NCI-H345 (cell line): Measurements from ENCODE around the gene MDP1.
"Not testable (repeated sequence)": the region's sequence is repeated elsewhere in the genome, so short reads cannot be mapped to it uniquely, and the experiment has no call there.

ENCODE experiments used
- DNase-seq: peaks from one replicate; lab custom pipeline; 2025; lab: John Stamatoyannopoulos, UW

The MDP1 gene

DNA sequence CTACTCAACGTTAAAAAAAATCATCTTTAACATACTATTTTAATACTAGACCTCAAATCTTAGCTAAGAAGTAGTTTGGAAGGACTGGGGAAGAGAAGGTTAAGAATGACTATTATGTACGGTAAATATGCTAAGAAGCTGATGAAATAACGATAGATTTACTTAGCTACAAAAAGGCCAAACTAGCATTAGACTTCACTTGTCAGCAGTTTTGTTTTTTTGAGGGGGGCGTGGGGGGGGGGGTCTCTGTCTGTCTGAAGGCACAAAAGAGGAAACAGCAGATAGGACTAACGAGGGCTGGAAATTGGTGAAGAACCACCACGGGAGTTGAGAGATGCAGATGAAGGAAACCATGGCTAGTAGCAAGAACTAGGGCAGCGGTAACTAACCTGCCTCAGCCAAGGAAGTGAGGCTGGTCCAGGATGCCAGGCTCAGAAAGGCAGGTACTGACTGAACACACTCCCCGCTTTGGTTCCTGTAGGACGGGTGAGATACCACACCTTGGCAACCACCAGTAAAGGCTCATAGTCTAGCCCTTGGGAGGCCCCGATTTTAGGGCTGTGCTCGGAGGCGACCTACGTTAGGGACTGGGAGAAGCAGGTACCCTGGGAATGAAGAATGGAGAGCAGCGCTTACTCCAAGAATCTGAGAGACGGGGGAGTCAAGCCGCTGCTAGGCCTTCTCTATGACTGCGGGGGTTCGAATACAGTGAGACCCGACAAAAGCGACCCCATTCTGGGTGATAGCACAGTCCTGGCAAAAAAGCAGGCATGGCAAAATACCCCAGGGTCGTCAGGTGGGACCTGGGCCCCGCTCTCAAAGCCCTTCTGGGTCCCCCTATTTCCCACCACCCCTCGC, 15.6 kb upstream of the MDP1 start:
- DNase-seq = peak; percentile 44

DNA sequence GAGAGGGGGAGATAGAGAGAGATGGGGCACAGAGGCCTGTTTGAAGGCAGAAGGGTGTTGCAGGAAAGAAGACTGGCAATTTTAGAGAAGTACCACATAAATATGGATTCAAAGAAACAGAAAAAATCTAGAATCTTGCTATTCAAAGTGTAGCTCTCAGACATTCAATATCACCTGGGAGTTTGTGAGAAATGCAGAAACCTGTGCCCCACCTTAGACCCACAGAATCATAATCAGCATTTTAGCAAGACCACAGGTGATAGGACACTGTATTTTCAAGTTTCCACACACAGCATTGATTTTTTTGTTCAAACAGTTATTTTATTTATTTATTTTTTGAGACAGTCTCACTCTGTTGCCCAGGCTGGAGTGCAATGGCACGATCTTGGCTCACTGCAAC, 13.0 kb upstream of the MDP1 start:
- DNase-seq = no peak

DNA sequence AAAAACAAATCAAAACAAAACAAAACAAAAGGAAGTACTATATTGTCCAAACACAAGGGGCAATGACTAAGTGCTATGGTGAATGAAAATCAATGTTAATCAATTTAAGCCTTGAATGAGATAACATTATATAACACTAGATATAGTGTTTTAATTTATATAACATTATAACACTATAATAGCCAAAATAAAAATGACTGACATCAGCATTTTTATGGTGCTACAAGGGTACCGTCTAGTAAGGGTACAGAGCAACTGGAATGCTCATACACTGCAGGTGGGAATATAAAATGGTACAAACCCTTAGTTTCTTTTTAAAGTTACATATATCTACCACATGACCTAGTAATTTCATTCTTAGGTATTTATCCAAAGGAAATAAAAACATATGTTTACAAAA, 10.6 kb upstream of the MDP1 start:
- DNase-seq = no peak

DNA sequence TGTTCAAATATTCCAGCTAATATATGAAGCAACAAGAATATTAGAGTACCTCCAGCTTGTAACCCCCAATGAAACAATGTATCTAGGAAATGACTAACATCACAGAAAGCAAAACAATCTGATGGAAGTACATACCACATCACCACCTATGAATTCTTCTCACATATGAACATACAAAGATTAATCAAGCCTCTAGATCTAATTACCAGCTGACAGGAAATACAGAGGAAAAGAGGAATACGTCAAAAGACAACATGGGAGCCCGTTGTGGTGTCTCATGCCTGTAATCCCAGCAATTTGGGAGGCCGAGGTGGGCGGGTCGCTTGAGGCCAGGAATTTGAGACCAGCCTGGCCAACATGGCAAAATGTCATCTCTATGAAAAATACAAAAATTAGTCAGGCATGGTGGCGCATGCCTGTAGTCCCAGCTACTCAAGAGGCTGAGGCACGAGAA, 8.8 kb upstream of the MDP1 start:
- no peak for DNase-seq

DNA sequence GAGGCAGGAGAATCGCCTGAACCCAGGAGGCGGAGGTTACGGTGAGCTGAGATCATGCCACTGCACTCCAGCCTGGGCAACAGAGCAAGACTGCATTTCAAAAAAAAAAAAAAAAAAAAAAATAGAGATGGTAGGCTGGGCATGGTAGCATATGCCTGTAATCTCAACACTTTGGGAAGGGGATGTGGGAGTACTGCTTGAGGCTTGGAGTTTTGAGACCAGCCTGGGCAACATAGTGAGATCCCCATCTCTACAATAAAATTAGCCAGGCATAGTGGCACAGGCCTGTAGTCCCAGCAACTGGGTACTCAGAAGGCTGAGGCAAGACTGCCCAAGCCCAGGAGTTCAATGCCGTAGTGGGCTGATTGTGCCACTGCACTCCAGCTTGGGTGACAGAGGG, 7.1 kb upstream of the MDP1 start:
- not testable (repeated sequence) for DNase-seq

DNA sequence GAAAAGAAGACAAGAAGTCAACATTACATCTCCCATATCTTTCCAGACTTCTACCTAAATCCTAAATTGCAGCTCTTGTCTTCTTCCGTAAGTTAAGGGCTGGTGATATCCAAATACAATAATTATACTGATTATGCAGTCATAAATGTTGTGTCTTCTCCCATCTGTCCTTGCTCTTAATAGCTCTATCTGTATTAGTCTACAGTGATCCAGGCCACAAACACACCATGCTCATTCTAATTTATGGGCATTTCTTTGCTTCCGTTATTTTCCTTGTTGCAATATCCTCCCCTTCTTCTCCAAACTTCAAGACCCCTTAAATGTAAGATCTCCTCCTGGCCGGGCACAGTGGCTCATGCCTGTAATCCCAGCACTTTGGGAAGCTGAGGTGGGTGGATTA, 3.7 kb upstream of the MDP1 start:
- DNase-seq = no peak

DNA sequence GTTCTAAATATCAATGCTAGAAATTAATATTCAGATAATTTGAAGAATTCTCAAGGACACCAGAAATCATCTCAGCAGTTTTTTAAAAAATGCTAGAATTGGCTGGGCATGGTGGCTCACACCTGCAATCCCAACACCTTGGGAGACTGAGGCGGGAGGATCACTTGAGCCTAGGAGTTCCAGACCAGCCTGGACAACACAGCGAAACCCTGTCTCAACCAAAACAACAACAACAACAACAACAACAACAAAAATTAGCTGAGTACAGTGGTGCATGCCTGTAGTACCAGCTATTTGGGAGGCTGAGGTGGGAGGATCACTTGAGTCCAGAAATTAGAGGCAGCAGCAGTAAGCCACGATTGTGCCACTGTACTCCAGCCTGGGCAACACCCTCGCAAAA, 3.2 kb upstream of the MDP1 start:
- no peak for DNase-seq

DNA sequence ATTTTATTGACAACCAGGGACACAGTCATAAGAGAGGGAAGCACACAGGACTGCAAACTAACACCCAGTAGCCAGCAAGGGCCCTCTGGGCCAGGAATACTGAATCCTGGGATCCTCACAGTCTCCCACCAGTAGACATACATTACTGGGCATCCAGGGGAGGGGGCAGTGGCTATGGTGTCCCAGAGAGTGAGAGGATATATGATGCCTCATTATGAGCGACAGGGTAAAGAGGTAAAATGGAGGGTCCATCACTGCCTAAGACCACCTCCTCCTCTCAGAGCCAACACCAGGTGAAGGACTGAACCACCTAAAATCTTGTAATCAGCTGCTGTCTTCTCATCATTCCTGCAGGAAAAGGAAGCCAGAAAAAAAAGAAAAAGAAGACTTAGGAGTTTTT, 1.0 kb upstream of the MDP1 start:
- DNase-seq = not testable (repeated sequence)

DNA sequence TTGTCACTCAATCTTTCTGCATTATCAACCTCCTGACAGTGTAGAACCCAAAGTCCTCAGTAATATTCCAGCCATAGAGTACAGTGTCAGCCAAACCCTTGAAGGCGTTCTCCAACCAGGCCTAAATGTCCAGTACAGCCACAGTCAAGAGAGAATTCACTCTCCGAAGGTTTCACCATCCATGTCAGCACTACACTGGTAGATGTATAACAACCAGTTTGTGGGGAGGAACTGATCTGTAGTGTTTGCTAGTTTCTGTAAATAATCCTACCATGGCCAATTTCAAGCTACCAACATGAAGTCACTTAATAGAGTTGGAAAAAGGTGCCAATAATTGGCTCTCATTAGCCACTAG, 456 bp upstream of the MDP1 start:
- DNase-seq = no peak

DNA sequence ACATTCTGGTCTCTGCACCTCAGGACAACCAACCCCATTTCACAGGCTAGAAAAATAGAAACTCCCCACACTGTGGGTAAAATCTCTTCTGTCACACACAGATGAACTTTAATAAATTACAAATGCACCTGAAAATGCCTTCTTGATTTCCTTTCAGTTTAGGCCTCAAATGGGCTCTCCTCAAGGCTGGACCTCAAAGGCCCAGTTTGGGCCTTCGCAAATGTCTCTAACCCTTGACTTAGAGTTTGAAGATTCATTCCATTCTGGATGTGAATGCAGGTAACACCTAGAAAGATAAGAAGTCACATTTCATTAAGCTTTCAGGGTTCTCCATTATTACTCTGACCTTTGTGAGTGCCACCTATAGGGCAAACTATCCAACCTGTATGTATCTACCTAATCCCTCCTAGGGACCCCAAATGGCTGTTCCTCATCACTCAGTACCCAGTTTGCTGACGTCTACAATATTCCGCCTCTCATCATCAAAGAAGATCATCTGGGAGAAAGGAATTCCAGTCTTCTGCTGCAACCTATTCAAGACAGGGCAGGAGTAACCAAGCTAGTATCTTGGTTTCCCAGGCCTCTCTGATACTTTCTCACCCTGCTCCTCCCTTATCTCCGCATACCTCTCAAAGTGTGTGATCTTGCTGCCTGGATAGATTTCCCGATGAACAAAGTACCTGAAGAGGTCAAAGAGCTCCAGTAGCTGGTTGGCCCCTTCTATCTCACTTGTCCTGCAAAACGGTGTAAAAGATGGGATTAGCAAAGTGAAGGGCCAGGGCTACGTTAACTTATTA, 1.8 kb downstream of the MDP1 start:
- DNase-seq = no peak

DNA sequence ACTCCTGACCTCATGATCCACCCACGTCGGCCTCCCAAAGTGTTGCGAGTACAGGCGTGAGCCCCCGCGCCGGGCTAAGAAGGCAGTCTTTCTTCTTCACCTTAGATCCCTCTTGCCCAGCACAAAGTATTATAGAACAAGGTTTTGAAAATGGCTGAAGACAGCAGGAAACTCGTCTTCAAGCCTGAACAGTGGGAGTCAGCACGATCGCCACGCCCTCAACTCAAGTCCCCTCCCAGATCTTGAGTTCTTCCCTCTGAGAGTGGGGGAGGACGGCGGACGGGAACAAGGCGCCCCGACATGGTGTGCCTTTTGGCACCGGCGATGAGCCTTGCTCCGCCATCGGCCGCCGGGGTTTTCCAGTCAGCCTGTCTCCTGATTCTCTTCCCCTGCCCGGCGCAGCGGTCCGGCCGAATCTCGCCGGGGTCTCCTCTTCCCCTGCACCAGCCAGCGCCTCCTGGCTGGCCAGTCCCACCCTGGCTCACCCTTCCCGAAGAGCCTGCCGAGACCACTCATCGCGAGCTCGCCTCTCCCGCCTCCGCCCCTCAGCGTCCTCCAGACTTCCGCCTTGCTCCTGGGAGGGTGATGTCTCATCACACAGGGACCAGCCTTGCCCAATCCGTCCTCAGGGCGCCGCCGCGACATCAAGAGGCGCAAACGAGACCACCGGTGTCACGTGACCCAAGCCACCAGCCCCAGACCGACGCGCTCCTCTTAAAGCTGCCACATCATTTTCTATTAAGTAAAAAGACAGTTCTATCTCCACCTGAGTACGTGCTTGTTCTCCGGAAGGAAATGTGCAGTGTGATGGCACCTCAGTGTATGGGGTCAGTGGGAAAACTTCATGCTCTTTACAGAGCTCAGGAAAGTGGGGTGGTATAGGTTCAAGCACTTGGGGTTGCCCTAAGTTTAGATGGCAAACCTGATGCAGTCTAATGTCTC, 2.7 kb downstream of the MDP1 start, which contains the start of gene CHMP4A:
Gene CHMP4A, minus strand, starts transcription at position 565 of the 942 bp plus-strand sequence. Its CDS starts 49 bp downstream, at position 516.
- peak; percentile 96 for DNase-seq

DNA sequence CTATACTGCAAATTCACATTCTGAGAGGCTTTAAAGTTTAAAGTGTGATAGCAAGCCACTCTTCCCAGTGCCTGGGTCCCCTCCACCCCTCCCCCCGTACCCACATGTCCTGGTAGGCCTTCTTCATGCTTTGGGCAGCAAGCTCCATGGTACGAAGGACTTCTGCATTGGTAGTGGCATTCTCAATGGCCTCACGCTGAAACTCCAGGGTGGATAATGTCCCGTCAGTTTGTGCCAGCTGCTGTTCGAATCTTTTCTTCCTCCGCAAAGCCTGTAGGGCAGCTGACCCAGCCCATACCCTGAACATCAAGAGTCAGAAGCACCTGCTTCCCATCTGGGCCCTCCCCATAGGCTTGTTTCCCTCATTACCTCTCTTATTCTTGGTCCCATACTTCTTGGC, 4.6 kb downstream of the MDP1 start:
- no peak for DNase-seq

DNA sequence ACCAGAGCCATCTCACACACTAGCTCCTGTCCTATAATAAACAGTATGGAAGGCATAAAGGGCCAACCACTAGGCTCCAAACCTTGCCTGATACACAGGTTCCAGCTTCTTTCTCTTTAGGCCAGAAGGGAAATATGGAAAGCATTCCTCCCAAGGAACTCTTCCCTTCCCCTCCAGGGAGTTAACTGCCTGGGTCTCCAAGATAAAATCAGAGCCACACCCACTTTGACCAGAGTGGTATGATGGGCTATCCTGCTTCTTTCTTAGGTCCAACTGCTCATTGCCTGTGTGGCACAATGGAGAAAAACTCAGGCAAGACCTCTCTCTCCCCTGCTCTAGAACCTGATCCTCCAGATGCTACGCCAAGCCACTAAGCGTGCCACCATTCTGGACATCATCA, 8.2 kb downstream of the MDP1 start:
- DNase-seq = no peak

DNA sequence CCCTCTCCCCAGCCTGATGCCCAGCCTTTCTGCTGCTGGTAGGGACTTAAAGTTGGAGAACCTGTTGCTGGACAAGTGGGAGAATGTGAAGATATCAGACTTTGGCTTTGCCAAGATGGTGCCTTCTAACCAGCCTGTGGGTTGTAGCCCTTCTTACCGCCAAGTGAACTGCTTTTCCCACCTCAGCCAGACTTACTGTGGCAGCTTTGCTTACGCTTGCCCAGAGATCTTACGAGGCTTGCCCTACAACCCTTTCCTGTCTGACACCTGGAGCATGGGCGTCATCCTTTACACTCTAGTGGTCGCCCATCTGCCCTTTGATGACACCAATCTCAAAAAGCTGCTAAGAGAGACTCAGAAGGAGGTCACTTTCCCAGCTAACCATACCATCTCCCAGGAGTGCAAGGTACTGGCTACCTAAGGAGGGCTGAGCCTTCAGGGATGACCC, 8.7 kb downstream of the MDP1 start:
- no peak for DNase-seq

DNA sequence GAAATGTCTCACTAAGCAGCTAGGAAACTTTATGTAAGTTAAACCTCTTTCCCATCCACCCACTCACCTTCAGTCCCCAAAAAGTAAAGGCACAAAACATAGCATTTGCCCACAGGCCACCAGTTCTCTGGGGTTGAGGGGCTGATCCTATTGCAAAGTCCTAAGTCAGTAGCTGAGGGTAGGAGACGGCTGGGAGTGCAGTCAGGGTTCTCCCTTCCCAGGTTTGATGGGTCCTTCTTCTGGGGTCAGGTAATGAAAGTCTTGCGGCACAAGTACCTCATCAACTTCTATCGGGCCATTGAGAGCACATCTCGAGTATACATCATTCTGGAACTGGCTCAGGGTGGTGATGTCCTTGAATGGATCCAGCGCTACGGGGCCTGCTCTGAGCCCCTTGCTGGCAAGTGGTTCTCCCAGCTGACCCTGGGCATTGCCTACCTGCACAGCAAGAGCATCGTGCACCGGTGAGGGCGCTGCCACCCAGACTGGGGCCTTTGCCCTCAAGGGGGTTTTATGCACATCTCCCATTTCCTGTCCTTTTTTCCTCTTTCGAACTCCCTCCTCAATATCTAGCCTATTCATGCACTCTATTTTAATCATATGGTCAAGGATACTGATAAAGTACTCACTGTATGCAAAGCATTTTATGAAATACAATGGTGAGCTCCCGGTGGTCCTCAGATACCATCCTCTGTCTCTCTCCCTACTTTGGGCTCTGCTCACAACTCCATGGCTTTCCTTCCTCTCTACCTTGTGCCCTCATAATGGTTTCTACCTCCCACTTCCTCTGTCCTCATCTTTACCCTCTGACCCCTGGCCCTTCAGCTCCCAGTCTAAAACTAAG, 9.4 kb downstream of the MDP1 start:
- DNase-seq = no peak

DNA sequence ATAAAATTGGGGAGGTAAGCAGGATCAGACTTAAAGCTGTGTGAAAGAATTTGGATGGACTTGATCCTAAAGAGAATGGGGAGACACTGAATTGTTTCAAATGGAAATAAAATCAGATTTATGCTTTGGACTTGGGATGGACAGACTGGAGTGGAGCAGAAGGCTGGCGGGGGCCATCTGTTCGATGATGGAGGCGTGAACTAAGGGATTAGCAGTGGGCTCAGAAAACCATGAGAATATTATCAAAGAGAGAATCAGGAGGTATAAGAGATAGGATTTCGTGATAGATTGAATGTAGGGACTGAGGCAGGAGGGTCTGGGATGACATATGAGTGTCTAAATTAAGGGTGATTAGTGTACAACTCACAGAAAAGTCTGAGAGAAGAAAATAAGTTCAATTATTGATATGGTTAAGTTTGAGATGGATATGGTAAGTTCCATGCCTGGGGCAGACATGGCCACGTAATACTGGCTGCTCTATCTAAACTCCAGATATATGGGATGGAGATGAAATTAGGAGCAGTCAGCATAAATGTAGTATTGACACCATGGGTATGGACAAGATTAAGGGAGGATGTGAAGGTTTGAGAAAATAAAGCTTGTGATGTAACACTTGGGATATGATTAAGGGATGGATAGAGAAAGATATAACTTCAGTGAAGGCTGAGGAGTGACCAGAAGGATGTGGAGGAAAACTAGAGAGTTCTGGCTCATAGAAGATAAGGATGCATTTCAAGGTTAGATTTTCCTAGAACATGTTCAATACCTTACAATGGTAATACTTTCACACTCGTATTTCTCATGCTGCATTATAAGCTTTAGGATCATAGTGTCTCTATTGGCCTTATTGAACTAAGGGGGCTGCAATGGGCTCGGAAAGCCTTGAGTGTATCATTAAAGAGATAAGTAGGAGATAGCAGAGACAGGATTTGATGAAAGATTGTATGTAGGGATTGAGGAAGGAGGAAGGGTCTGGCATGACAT, 11.4 kb downstream of the MDP1 start:
- DNase-seq = no peak

DNA sequence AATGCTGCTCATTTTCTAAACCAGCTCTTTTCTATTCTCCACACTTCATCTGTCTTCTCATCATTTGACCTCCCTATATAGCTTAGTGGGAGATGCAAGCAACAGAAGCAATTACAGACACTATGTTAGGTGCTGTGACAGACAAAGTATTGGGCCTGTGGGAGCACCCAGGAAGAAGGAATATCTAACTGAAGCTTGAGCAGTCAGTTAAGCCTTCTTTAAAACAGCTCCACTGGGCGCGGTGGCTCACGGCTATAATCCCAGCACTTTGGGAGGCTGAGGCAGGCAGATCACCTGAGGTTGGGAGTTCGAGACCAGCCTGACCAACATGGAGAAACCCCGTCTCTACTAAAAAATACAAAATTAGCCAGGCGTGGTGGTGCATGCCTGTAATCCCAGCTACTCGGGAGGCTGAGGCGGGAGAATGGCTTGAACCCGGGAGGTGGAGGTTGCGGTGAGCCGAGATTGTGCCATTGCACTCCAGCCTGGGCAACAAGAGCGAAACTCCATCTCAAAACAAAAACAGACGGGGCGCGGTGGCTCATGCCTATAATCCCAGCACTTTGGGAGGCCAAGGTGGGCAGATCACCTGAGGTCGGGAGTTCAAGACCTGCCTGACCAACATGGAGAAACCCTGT, 12.5 kb downstream of the MDP1 start:
- not testable (repeated sequence) for DNase-seq

DNA sequence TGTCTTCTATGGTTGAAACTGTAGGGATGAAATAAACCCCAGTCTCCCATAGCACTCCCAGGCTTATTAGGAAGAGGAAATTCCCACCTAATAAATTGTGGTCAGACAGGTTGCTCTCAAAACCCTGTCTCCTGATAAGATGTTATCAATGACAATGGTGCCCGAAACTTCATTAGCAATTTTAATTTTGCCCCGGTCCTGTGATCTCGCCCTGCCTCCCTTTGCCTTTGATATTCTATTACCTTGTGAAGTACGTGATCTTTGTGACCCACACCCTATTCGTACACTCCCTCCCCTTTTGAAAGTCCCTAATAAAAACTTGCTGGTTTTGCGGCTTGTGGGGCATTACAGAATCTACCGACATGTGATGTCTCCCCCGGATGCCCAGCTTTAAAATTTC, 13.3 kb downstream of the MDP1 start:
- not testable (repeated sequence) for DNase-seq

DNA sequence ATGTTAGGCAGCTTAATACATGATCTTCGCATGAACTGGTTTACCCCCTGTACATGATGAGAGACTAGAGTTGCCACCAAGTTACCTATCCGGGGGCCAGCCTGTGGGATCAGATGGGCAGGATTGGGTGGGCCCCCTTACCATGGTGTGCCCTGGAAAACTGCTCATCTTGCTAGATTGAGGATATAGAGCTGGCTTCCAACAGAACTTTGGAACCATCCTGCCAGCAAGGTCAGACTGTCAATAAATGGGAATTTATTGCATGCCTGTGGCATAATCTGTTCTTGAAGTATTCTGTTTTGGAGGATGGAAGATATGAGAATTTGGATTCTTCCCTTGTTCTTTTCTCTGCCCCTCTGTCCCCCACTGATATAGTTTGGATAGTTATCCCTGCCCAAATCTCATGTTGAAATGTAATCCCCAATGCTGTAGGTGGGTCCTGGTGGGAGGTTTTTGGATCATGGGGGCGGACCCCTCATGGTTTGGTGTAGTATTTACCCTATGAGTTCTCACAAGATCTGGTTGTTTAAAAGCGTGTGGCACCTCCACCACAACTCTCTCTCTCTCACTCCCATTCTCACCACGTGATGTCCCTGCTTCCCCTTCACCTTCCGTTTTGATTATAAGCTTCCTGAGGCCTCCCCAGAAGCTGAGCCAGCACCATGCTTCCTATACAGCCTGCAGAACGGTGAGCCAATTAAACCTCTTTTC, 16.9 kb downstream of the MDP1 start:
- no peak for DNase-seq
